Measurements from ENCODE around the gene DHRS13. TPM values are rescaled to one million over a fixed set of nuclear protein-coding genes. Genes with fewer than 3 reads are reported as not detected.

The DHRS13 gene
- polyA plus RNA-seq, 6 donors from 2014 or later: 9.4 to 17.3 (median 11.5) TPM

DNA sequence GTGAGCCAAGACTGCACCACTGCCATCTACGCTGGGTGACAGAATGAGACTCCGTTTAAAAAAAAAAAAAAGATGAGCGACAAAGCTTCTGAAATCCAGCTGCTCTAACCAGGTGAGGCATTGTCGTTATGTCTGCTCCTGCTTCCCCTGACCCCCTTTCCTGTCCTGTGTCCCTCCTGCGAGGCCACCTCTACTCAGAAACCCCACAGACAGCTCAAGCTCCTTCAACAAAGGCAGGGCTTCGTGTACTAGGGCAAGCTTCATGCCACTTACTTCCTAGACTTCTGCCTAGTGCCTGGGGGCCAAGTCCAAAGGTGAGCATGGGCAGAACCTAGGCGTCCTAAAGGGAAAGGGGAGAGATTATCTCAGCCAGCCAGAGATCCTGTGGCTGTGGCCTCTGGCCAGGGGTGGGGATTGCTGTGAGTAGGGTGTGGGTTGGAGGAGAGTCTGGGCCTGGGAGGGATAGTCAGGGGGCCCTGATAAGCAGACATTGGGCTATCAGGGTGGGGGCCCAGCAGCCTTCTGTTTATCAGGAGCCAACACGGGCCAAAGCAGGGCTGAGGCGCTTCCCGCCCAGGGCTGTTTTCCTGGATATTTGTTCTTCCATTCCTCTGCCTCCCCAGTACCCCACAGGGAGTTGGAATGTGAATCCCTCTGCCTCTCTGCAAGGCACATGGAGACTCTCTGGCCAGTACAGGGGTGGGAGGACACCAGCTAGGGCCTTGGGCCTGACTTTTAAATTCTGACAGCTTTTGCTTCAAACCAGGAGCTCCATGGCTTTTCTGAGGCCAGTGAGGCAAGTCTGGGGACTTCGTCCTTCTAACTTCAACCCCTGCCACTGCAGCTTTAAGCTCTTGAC is 37.7 kb downstream of the DHRS13 start:
- DNase-seq: no peak
- ATAC-seq (ENCODE audit: low read depth in 2 of 2): no peak
- Mint-ChIP-seq H3K4me1 (peaks cover 10 to 14% (median 11%) of the 10 kb centered on the region in 3 donors), H3K27me3 (no peaks in the 10 kb centered on the region), H3K4me3 (peak overlapping the region in 5 of 8 donors; percentile 5 to 82 (median 28)), H3K27ac (peak overlapping the region in 4 of 6 donors; percentile 28 to 82 (median 68)), H3K9me3 (no peaks in the 10 kb centered on the region), H3K36me3 (no peaks in the 10 kb centered on the region)

DNA sequence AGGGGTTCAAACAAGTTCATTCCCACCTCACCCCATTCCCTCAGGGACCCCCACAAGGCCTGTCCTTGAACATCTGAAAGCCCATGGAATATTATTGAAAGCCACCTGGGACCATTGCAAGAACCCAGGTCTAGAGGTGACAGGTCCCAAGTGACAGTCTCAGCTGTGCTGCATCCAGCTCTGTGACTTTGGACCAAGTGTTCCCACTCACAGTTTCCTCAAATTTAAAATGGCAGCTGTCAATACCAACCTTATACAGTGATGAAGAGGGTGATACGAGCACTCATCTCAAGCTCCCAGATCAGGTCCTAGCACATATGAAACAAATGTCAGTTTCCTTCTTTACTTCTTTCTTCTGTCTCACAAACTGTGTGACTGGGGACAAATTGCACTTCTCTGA is 38.9 kb downstream of the DHRS13 start:
- DNase-seq (no peak), ATAC-seq (ENCODE audit: low read depth in 2 of 2) (no peak)
- Mint-ChIP-seq H3K9me3 (no peaks in the 10 kb centered on the region), H3K4me3 (no peak overlapping the region), H3K4me1 (peaks cover 10 to 14% (median 11%) of the 10 kb centered on the region in 3 donors), H3K27me3 (no peaks in the 10 kb centered on the region), H3K27ac (no peak overlapping the region), H3K36me3 (no peaks in the 10 kb centered on the region)

DNA sequence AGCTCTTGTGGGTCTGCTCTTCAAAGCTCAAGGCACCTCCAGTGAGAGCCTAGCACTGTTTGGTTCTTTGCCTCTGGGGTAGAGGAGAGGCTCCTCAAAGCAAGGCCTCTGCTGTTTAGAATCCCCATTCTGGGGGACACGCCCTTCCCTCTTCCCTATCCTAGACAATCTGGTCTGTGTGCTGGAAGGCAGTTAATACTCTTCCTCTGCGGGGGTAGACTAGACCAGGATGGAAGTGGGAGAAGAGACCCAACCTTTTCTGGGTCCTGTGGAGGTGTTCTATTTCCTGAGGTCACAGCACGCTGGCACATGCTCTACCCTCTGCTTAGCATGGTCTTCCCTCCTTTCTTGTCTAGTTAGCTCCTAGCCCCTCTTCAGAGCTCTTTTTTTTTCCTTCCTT is 40.3 kb downstream of the DHRS13 start:
- no peaks in the 10 kb centered on the region for H3K9me3 Mint-ChIP-seq
- H3K27me3 Mint-ChIP-seq: no peaks in the 10 kb centered on the region
- DNase-seq (no peak), ATAC-seq (ENCODE audit: low read depth in 2 of 2) (no peak)
- H3K27ac Mint-ChIP-seq: peak overlapping the region in 2 of 6 donors; percentile 69 to 93
- H3K4me3 Mint-ChIP-seq: no peak overlapping the region
- no peaks in the 10 kb centered on the region for H3K36me3 Mint-ChIP-seq
- H3K4me1 Mint-ChIP-seq: peaks cover 10 to 14% (median 11%) of the 10 kb centered on the region in 3 donors

DNA sequence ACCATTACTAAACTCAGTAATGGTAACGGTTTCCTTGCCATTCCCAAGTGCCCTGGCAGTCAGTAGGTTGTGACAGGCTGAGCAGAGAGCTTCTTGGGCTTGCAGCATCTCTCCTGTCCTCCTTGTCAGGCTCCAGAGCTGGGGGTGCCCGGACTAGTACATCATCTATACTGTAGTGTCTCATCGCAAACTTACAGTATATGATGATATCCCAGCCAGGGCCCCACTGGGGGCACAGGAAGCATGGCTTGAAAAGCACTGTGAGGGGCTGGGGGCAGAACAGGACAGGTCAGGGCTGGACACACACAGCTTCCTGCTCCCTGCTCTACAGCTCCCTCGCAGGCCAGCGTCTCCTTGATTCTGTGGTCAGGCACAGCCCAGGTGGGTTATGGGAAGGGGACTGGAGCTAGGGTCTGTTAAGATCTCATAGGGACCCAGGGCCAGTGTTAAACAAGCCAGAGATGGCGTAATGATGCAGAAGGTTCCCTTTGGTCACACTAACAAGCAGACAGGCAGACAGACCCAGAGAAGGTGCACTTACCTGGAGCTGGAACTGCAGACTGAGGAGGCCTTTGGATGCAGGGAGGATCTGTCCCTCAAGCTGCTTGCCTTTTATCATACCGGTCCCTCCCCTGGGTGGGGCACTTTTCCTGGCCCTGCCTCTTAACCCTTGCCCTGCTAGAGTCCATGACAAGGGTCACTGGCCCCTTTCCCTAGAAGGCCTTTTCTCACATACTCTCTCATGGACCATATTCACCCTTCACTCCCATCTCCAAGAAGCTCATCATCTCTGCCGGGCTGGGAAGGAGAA is 41.3 kb downstream of the DHRS13 start:
- no peak for DNase-seq
- Mint-ChIP-seq H3K4me1 (peaks cover 10 to 14% (median 11%) of the 10 kb centered on the region in 3 donors), H3K36me3 (no peaks in the 10 kb centered on the region), H3K9me3 (no peaks in the 10 kb centered on the region), H3K27ac (peak overlapping the region in 1 of 6 donors; percentile 51), H3K27me3 (no peaks in the 10 kb centered on the region), H3K4me3 (peak overlapping the region in 1 of 8 donors; percentile 31)
- ATAC-seq (ENCODE audit: low read depth in 2 of 2): no peak

DNA sequence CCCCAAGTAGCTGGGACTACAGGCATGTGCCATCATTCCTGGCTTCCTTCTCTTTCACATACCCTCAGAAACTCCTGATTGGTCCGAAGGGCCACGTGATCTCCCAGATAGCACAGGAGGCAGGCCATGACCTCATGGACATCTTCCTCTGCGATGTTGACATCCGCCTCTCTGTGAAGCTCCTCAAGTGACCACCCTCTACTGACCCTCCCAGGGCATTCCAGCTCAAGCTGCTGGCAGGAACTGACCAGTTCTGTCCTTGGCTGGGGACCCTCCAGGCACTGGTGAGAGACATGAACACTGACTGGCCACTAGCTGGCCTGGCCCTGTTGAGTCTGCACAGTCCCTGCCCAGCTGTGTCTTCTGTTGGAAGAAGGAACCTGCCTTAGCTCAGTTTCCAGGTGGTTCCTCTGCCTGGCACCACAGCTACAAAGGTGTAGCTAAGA is 42.5 kb downstream of the DHRS13 start:
- no peaks in the 10 kb centered on the region for H3K9me3 Mint-ChIP-seq

DNA sequence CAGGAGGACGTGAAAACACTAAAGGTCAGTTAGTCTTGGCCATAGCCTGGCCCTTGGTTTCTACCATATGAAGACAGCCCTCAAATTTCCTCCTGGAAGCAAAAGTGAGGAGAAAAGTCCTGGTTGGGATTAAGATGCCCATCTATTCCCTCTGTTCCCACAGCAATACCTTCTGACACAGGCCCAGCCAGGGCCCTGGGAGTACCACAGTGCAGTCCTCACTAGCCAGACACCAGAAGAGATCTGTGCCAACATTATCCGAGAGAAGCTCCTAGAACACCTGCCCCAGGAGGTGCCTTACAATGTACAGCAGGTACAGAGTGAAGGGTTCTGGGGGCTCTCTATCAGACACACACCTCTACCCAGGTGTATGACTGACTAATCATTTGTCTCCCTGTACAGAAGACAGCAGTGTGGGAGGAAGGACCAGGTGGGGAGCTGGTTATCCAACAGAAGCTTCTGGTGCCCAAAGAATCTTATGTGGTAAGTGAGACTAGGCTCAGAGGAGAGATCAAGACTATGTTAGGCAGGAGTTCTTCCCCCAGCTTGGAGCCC is 44.0 kb downstream of the DHRS13 start:
- H3K4me3 Mint-ChIP-seq: peak overlapping the region in 1 of 8 donors; percentile 61
- peak overlapping the region in 2 of 6 donors; percentile 56 to 73 for H3K27ac Mint-ChIP-seq
- H3K36me3 Mint-ChIP-seq: no peaks in the 10 kb centered on the region
- no peaks in the 10 kb centered on the region for H3K9me3 Mint-ChIP-seq
- H3K4me1 Mint-ChIP-seq: peaks cover 9 to 19% (median 10%) of the 10 kb centered on the region in 3 donors
- H3K27me3 Mint-ChIP-seq: no peaks in the 10 kb centered on the region
- DNase-seq (no peak), ATAC-seq (ENCODE audit: low read depth in 2 of 2) (no peak)

More for the DNA sequence above, 42.5 kb downstream of the DHRS13 start:
- H3K27ac Mint-ChIP-seq: no peak overlapping the region
- peaks cover 4 to 8% (median 5%) of the 10 kb centered on the region in 3 donors for H3K4me1 Mint-ChIP-seq
- ATAC-seq (ENCODE audit: low read depth in 2 of 2): no peak
- no peak for DNase-seq
- H3K36me3 Mint-ChIP-seq: no peaks in the 10 kb centered on the region
- H3K4me3 Mint-ChIP-seq: peak overlapping the region in 2 of 8 donors; percentile 15 to 44
- H3K27me3 Mint-ChIP-seq: no peaks in the 10 kb centered on the region

DNA sequence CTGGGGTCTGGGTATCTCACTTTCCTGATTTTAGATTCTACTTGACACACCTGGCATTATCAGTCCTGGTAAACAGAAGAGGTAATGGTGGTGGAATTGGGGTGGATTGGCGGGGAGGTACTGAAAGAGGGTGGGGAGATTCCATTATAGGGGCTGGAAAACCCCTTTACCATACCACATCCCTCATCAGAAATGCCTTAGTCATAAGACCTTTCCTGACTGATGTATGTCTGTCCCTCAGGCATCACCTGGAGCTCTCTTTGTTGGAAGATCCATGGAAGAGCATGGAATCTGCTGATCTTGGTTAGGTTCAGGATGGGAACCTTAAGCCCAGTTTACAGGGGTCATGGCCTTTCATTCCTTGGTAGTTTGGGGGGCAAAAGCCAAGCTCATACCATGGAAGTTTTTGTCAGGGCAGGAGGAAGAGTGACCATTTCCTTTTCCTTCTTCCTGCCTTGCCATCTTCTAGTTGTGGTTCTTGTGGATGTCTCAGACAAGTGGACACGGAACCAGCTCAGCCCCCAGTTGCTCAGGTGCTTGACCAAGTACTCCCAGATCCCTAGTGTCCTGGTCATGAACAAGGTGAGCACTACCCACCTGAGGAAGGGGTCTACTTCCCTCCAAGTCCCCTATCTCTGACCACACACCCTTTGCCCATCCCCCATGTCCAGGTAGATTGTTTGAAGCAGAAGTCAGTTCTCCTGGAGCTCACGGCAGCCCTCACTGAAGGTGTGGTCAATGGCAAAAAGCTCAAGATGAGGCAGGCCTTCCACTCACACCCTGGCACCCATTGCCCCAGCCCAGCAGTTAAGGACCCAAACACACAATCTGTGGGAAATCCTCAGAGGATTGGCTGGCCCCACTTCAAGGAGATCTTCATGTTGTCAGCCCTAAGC is 44.7 kb downstream of the DHRS13 start:
- Mint-ChIP-seq H3K4me1 (peaks cover 9 to 22% (median 10%) of the 10 kb centered on the region in 3 donors), H3K36me3 (no peaks in the 10 kb centered on the region), H3K27me3 (no peaks in the 10 kb centered on the region), H3K27ac (peak overlapping the region in 3 of 6 donors; percentile 37 to 73 (median 50)), H3K9me3 (no peaks in the 10 kb centered on the region), H3K4me3 (peak overlapping the region in 3 of 8 donors; percentile 41 to 75 (median 64))
- DNase-seq: no peak
- no peak for ATAC-seq (ENCODE audit: low read depth in 2 of 2)

DNA sequence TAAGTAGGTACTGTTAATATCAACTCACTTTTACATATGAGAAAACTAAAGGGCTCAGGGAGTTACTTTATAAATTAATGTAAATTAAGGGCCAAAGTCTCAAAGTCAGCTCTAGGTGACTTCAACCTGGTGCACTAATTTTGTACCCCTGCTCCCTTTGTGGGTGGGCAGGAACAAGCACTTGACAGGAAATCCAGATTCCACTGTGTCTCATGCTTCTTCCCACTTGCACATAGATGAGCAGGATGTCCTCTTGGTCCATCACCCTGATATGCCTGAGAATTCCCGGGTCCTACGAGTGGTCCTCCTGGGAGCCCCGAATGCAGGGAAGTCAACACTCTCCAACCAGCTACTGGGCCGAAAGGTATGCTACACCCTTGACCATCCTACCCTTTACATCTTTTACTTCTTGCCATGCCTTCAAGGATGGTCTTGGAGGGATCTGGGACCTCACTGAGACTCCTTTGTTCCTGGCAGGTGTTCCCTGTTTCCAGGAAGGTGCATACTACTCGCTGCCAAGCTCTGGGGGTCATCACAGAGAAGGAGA is 46.8 kb downstream of the DHRS13 start:
- no peak for ATAC-seq (ENCODE audit: low read depth in 2 of 2)
- peak overlapping the region in 1 of 6 donors; percentile 41 for H3K27ac Mint-ChIP-seq

DNA sequence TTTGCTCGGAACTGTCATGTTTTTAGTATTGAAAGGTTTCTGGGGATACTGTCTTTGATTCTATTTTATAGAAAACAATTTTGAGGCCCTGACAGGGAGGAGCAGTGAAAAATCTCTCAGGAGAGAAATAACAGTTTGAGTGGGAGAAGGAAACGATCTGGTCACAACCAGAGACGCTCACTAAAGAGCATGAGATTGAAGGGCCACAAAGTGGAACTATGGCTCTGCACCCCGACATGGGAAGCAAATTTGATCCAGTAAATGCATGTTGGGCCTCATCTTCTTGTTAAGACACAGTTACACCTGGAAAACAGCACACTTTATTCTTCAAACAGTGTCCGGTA is 47.6 kb downstream of the DHRS13 start:
- ATAC-seq (ENCODE audit: low read depth in 2 of 2): no peak
- Mint-ChIP-seq H3K27ac (peak overlapping the region; percentile 74 to 97 (median 94)), H3K4me3 (peak overlapping the region; percentile 87 to 99 (median 94)), H3K9me3 (no peaks in the 10 kb centered on the region), H3K4me1 (peaks cover 9 to 22% (median 10%) of the 10 kb centered on the region in 3 donors), H3K27me3 (no peaks in the 10 kb centered on the region), H3K36me3 (no peaks in the 10 kb centered on the region)
- DNase-seq: no peak

More for the DNA sequence above, 46.8 kb downstream of the DHRS13 start:
- Mint-ChIP-seq H3K36me3 (no peaks in the 10 kb centered on the region), H3K4me3 (peak overlapping the region; percentile 66 to 99 (median 91)), H3K9me3 (no peaks in the 10 kb centered on the region), H3K27me3 (no peaks in the 10 kb centered on the region), H3K4me1 (peaks cover 9 to 22% (median 10%) of the 10 kb centered on the region in 3 donors)
- no peak for DNase-seq

DNA sequence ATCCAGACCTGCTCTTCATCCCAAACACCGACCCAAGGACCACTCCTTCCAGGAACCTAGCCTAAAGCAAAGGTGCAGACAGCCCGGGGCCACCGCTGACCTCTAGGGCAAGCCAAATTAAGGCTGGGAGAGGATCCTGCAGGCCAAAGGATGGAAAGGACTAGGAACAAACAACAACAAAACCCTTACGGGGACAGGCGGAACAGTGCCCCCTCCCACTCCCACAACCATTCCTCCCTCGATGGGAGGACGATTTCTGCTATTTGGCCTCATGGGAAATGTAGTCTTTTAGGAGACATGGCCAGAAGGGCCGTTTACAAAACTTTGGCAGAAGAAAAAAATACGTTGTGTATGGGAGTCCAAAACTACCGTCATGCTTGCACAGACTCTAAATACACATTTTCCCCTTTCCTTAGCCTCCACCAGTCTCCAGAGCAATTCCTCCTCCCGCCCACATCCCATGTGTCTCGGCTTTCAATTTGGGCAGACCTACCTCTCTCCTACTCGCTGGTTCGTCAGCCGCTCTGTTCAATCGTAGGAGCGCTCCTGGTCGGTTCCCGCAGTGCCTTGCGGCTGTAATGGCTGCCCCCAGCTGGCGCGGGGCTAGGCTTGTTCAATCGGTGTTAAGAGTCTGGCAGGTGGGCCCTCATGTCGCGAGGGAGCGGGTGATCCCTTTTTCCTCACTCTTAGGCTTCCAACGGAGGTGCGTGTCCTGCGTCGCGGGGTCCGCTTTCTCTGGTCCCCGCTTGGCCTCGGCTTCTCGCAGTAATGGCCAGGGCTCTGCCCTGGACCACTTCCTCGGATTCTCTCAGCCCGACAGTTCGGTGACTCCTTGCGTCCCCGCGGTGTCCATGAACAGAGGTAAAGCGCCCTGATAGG is 48.2 kb downstream of the DHRS13 start, which contains the start of gene ERAL1:
Gene ERAL1 (plus strand): TSS at position 560 of the 879 bp plus-strand sequence. CDS start 19 bp downstream, at position 579.
- peaks cover 9 to 22% (median 10%) of the 10 kb centered on the region in 3 donors for H3K4me1 Mint-ChIP-seq
- no peaks in the 10 kb centered on the region for H3K9me3 Mint-ChIP-seq
- DNase-seq (peak; percentile 82), ATAC-seq (ENCODE audit: low read depth in 2 of 2) (peak; percentile 99 to 100)
- H3K4me3 Mint-ChIP-seq: peak within 1 kb of the TSS; percentile 87 to 99 (median 94)
- H3K27me3 Mint-ChIP-seq: no peaks in the 10 kb centered on the region
- H3K27ac Mint-ChIP-seq: peak within 1 kb of the TSS; percentile 74 to 97 (median 94)
- H3K36me3 Mint-ChIP-seq: no peaks in the 10 kb centered on the region

DNA sequence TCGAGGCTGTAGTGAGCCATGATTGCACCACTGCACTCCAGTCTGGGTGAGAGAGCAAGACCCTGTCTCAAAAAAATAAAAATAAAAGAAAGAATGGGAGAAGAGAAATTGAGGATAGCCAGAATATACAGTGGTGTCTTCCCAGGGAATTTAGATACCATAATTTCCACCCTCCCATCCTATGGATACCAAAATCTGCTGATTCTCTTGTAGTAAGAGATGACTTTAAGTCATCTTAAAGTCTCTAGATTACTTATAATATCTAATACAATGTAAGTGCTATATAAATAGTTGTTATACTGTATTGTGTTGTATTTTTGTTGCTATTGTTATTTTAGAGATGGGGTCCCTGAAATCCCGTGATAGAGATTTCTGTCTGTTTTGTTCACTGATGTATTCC is 49.6 kb downstream of the DHRS13 start:
- Mint-ChIP-seq H3K9me3 (no peaks in the 10 kb centered on the region), H3K27ac (peak overlapping the region in 1 of 6 donors; percentile 81), H3K4me3 (peak overlapping the region in 7 of 8 donors; percentile 22 to 99 (median 87)), H3K27me3 (no peaks in the 10 kb centered on the region), H3K36me3 (no peaks in the 10 kb centered on the region), H3K4me1 (peaks cover 9 to 22% (median 10%) of the 10 kb centered on the region in 3 donors)
- ATAC-seq (ENCODE audit: low read depth in 2 of 2) (no peak), DNase-seq (no peak)
